ENCODE measurements around the gene PRIM1. TPM values are rescaled to one million over a fixed set of nuclear protein-coding genes. Genes with fewer than 3 reads are reported as not detected.

Gene PRIM1
- total RNA-seq, 2 donors from 2014 or later: 9.0 to 14.5 TPM

- Histone ChIP-seq H3K9me3 (no peaks in the 10 kb centered on the region), H3K27me3 (replicated peaks; ENCODE audit: insufficient read depth) (no peaks in the 10 kb centered on the region), H3K27ac (peak within 1 kb of the TSS; percentile 94 to 96), H3K36me3 (no peaks in the 10 kb centered on the region), H3K4me3 (peak within 1 kb of the TSS; percentile 69 to 75), H3K4me1 (replicated peaks) (peaks cover 19% of the 10 kb centered on the region)
- peak; percentile 99 for DNase-seq (ENCODE audit: low spot score)
- intact Hi-C loops (cut with DNase I): loop anchor here (1.0 to 10.0 kb wide), 2 partner anchors 37 to 90 kb away; partner anchors contain the start of genes BAZ2A and PTGES3
- under 1% methylated on average over 46 of the region's 46 CpGs for WGBS
- TF ChIP-seq POLR2A (IDR thresholded peaks at IDR 0.05): peak; percentile 97
- no peak for TF ChIP-seq CTCF (IDR thresholded peaks at IDR 0.05)
- peak; percentile 99 for TF ChIP-seq POLR2AphosphoS5 (IDR thresholded peaks at IDR 0.05)
Observed at GRCh38 chr12:56724972-56725722, 27.0 kb downstream of the PRIM1 start, which contains the start of gene NACA. Gene NACA, minus strand, starts transcription at chr12:56725299. Its CDS starts 778 bp downstream, at chr12:56724521.

GRCh38 chr12:56724701-56724971 lies 27.5 kb downstream of the PRIM1 start:
- TF ChIP-seq POLR2A (IDR thresholded peaks at IDR 0.05) (no peak), CTCF (IDR thresholded peaks at IDR 0.05) (no peak), POLR2AphosphoS5 (IDR thresholded peaks at IDR 0.05) (no peak)
- peak; percentile 16 for DNase-seq (ENCODE audit: low spot score)
- no peaks in the 10 kb centered on the region for H3K9me3 ChIP-seq
- WGBS: 1% methylated on average over 9 of the region's 9 CpGs
- H3K27ac ChIP-seq: peak overlapping the region; percentile 94 to 96
- H3K27me3 ChIP-seq (replicated peaks; ENCODE audit: insufficient read depth): no peaks in the 10 kb centered on the region
- intact Hi-C loops (cut with DNase I): loop anchor here (1.0 to 10.0 kb wide), 2 partner anchors 36 to 90 kb away; partner anchors contain the start of genes BAZ2A and PTGES3
- peaks cover 0 to under 1% of the 10 kb centered on the region in 2 donors for H3K36me3 ChIP-seq
- peaks cover 22% of the 10 kb centered on the region for H3K4me1 ChIP-seq (replicated peaks)
- peak overlapping the region; percentile 69 to 75 for H3K4me3 ChIP-seq

GRCh38 chr12:56723889-56724700 lies 28.0 kb downstream of the PRIM1 start:
- 1% methylated on average over 14 of the region's 14 CpGs for WGBS
- H3K27ac ChIP-seq: peak overlapping the region; percentile 94 to 96
- H3K36me3 ChIP-seq: peaks cover 3% of the 10 kb centered on the region in 2 donors
- intact Hi-C loops (cut with DNase I): loop anchor here (1.0 to 10.0 kb wide), 2 partner anchors 36 to 89 kb away; partner anchors contain the start of genes BAZ2A and PTGES3
- no peaks in the 10 kb centered on the region for H3K27me3 ChIP-seq (replicated peaks; ENCODE audit: insufficient read depth)
- TF ChIP-seq POLR2AphosphoS5 (IDR thresholded peaks at IDR 0.05): peak; percentile 76
- no peak for TF ChIP-seq CTCF (IDR thresholded peaks at IDR 0.05)
- peak; percentile 47 for TF ChIP-seq POLR2A (IDR thresholded peaks at IDR 0.05)
- H3K4me3 ChIP-seq: peak overlapping the region; percentile 69 to 75
- peaks cover 22% of the 10 kb centered on the region for H3K4me1 ChIP-seq (replicated peaks)
- DNase-seq (ENCODE audit: low spot score): peak; percentile 76
- no peaks in the 10 kb centered on the region for H3K9me3 ChIP-seq

GRCh38 chr12:56723352-56723751 lies 28.8 kb downstream of the PRIM1 start:
- intact Hi-C loops (cut with DNase I): loop anchor here (10.0 kb wide), 1 partner anchor 89 kb away; the partner anchor contains the start of gene BAZ2A
- TF ChIP-seq POLR2AphosphoS5 (IDR thresholded peaks at IDR 0.05) (no peak), CTCF (IDR thresholded peaks at IDR 0.05) (no peak), POLR2A (IDR thresholded peaks at IDR 0.05) (no peak)
- Histone ChIP-seq H3K9me3 (no peaks in the 10 kb centered on the region), H3K27ac (peak overlapping the region; percentile 94 to 96), H3K36me3 (peaks cover 3 to 4% of the 10 kb centered on the region in 2 donors), H3K27me3 (replicated peaks; ENCODE audit: insufficient read depth) (no peaks in the 10 kb centered on the region), H3K4me1 (replicated peaks) (peaks cover 22% of the 10 kb centered on the region), H3K4me3 (peak overlapping the region; percentile 69 to 75)
- 42% methylated on average over 3 of the region's 3 CpGs for WGBS
- no peak for DNase-seq (ENCODE audit: low spot score)

All from prostate gland (tissue), 2 donors.